ENCODE measurements around the gene RAB6A.

- TF ChIP-seq, protein P1, sequence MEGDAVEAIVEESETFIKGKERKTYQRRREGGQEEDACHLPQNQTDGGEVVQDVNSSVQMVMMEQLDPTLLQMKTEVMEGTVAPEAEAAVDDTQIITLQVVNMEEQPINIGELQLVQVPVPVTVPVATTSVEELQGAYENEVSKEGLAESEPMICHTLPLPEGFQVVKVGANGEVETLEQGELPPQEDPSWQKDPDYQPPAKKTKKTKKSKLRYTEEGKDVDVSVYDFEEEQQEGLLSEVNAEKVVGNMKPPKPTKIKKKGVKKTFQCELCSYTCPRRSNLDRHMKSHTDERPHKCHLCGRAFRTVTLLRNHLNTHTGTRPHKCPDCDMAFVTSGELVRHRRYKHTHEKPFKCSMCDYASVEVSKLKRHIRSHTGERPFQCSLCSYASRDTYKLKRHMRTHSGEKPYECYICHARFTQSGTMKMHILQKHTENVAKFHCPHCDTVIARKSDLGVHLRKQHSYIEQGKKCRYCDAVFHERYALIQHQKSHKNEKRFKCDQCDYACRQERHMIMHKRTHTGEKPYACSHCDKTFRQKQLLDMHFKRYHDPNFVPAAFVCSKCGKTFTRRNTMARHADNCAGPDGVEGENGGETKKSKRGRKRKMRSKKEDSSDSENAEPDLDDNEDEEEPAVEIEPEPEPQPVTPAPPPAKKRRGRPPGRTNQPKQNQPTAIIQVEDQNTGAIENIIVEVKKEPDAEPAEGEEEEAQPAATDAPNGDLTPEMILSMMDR (IDR thresholded peaks at IDR 0.05 in 4 of 5, conservative IDR thresholded peaks at IDR 0.05 in 1 of 5), result no peak
- TF ChIP-seq POLR2A (IDR thresholded peaks at IDR 0.05), result no peak
These were observed 112.8 kb downstream of the RAB6A start for GRCh38 chr11:73648121-73648520.
